Head of caudate nucleus (tissue), 42 donors: ENCODE measurements around the gene BCKDHB.
"Not testable (repeated sequence)": the region's sequence is repeated elsewhere in the genome, so short reads cannot be mapped to it uniquely, and the experiment has no call there.

Source experiments
- DNase-seq, 42 donors: peaks; one replicate each; pipeline versions ENCODE4 v3.0.0 to v3.0.0-alpha.2; 2020 to 2021; ENCODE audit warnings: mixed read lengths in 7 of 42
- intact Hi-C: fragments of 100-400 bp; cut with DNase I; formaldehyde crosslinking; loops from one replicate; pipeline ENCODE4 v1.15.0; 2022

BCKDHB gene

DNA sequence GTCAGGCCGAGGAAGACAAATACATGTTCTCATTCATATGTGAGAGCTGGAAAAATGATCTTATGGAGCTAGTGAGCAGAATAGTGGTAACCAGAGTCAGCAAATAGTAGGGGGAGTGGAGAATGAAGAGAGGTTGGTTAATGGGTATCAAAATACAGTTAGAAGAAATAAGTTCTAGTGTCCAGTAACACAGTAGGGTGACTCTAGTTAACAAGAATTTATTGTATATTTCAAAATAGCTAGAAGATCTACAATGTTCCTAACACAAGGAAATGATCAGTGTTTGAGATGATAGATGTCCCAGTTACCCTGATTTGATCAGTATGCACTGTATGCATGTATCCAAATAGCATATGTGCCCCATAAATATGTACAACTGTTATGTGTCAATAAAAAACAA is 128.4 kb downstream of the BCKDHB start:
- no peak for DNase-seq

DNA sequence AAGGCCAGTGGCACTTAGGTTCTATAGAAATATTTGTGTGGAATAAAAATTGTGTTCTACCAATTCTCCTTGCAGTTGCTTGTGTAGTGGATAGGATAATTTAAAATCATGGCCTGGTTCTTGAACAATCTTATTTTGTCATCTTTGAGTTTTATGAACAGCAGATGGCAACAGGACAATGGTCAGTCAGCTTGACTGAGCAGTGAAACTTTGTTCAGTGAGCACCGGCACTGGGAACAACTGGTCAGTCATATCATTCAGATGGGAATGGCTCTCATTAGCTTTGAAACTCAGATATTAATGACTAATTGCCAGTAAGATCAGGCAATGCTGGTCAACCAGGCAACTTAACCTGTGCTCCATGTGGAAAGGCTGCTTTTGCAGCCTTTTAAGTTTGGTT is 129.2 kb downstream of the BCKDHB start:
- peak in 1 of 42 donors; percentile 23 for DNase-seq
- intact Hi-C loops = no loop called here

More for the DNA sequence above, 128.4 kb downstream of the BCKDHB start:
- intact Hi-C loops = no loop called here

DNA sequence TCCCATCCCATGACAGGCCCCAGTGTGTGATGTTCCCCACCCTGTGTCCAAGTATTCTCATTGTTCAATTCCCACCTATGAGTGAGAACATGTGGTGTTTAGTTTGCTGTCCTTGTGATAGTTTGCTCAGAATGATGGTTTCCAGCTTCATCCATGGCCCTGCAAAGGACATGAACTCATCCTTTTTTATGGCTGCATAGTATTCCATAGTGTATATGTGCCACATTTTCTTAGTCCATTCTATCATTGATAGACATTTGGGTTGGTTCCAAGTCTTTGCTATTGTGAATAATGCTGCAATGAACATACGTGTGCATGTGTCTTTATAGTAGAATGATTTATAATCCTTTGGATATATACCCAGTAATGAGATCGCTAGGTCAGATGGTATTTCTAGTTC is 132.3 kb downstream of the BCKDHB start:
- intact Hi-C loops, DNase-seq: not testable (repeated sequence)

DNA sequence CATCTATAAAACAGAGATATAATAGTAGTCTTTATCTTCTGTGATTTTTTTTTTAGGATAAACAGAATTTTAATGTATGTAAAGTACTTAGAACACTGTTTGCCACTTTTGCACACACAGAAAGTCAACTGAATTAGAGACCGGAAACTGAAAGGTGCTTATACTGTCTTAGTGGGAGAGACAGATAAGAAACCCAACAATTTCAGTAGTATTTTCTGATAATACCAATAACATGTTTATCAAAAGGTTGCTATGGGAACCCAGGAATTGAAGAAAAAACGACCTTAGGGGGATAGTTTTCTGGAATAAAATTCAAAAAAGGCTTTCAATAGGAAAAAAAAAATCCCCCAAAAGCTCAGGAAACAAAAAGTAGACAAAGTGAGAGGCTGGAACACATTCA is 138.6 kb downstream of the BCKDHB start:
- intact Hi-C loops = no loop called here
- no peak for DNase-seq

DNA sequence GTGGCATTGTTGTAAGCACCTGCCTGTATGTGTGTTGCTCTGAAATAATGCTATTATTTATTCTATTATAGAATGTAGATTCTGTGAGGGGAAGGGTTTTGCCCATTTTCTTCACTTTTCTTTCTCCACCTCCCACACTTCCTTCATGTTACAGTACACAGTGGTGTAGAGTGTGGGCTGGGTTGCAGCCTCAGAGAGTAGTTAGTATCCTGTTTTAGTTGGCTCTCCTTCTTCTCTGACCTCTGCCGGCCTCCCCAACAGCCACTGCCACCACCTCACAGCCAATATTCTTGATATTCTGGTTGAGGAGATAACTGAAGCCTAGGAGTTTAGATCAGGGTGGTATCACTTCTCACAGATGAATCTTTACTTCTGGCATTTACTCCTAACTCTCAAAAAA is 143.4 kb downstream of the BCKDHB start:
- no peak for DNase-seq
- intact Hi-C loops = no loop called here

DNA sequence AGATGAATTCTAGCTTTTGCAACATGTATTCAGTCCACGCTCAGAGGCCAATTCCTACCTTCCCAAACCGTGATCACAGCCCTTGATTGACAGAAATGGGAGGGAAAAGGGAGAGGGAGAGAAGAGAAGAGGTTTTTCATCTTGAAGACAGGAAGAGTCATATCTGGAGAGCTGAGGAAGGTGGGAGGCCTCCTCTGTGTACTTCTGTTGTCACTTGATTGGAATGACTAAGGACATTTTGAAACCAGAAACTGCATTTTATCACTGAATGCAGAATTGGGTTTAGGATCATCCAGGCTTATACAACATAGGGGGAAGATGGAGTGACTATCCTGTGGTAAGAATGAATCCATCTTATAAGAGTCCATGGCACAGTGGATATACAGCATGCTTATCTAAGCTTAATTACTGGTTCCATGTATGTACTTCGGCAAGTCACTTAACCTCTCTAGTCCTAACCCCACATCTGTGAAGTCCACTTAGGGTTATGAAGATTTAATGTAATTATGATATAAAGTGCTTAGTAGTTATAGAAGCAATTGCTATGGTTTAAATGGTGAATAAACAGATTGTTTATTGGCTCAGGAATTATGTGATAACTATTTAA is 144.0 kb downstream of the BCKDHB start:
- intact Hi-C loops = no loop called here
- no peak for DNase-seq

DNA sequence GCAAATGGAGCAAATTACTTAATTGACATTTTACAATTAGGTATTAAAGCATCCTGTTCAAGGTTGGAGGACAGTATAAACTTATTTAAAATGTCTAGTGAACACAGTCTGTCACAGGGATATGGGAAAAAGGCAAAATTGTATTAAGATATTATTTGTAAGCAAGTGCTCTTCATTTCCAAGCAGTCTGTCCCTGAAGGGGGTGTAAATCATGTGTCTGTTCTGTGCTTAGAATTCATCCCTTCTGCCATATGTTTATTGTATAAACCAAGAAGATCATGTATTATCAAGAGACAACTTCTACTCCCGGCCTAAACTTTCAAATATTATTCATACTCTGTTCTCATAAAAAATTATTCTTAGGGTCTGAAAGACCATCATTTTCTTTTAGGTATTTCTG is 144.8 kb downstream of the BCKDHB start:
- intact Hi-C loops = no loop called here
- no peak for DNase-seq

DNA sequence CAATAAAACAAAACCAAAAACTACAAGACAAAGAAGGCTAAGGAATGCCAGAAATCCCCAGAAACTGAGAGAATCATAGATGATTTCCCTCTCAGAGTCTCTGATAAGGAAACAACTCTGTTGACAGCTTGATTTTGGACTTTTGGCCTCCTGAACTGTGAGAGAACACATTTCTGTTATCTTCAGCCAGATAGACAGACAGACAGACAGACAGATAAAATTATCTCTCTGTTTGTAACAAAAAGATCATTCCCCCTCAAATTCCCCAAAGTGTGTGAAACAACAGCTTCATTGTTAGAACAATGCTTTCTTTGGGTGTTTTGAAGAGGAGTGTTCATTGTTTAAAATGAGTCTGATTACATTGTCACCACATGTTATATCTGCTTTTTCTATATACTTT is 148.2 kb downstream of the BCKDHB start:
- intact Hi-C loops = no loop called here
- DNase-seq = no peak

DNA sequence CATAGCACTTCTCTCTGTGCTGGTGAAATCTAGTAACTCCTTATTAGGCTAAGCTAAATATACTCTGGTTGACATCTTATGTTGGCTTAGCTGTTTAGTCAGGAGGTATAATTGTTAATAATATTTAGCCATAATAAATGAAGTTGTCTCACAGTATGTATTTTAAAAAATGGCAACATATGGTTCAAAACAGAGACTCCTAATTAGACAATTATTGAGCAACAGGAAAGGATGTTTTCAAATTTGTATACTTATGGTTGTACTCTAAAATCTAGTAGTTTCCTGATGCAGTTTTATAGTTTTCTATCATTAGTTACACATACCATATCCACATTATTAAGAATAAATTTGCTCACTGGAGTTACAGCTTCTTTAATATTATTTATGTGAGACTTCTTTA is 150.2 kb downstream of the BCKDHB start:
- intact Hi-C loops = no loop called here
- no peak for DNase-seq

DNA sequence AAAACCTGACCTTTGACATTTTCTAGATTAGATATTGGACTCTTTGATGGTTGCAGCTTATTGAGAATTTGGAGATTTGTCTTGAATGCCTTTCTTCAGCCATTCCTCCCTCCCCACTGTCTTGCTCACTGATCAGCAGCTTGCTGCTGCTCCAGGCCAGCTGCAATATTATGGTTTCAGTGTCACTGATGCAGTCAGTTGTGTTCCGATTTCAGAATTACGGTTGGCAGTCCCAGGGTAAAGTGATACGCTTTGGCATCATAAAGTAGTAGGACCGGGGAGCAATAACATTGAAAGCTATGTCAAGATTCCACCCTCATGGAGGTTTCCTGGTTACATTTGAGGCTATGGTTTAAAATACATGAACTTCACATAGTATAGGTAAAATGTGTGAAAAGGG is 152.6 kb downstream of the BCKDHB start:
- DNase-seq = no peak
- intact Hi-C loops = no loop called here

DNA sequence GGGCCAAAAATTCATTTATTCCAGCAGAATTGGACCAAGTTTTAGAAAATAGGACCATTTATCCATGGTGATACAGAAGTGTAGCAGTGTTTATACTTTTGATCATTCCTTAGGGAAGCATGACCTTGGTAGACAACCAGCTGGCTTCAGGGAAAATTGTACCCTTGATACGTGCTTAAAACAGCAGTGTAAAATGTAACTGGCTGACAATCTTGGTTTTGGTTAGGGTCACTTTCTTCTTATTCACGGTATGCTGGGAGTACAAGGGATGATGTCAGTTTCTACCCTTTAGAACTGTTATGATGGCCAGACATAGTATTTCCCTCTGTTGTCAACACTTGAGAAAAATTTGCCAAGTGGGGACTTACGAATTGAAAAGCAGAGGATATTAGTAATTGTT is 157.1 kb downstream of the BCKDHB start:
- no peak for DNase-seq
- intact Hi-C loops = no loop called here

DNA sequence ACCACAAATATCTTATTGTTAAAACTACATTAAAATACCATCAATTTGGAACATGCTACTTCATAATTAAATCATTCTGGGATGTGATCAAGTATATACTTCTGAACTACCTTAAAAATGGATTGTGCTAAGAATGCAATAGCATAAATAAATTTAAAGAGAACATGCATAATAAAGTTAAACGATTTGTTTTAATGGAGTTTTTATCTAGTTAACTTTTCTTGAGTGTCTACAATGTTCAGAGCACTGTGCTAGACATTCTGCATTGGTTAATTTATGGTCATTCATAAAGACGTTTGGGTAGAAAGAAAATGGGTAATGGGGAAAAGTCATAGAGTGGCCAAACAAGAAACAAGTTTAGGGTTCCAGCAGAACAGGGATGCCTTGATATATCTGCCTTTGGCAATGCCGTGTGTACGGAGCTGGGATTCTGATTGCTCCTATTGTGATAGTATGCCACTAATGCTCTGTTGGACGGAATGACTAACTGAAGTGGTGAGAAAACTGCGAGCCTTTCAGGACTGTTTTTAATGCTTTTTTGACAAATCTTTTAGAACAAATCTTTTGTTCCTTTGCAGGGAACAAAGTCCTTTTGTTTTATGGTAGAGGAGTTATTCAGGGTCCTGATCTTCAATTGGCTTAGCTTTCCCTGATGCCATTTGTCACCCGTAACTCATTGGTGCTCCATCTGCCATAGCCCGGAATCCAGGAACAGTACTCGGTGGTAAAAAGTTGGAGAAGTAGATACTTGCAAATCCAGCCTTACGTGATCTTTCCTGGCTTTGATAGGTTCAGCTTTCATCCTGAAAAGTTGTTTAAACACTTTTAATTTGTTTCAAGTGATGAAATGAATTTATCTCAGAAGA is 162.6 kb downstream of the BCKDHB start:
- peak in 4 of 42 donors; percentile 2 to 19 (median 12) for DNase-seq
- intact Hi-C loops = no loop called here

DNA sequence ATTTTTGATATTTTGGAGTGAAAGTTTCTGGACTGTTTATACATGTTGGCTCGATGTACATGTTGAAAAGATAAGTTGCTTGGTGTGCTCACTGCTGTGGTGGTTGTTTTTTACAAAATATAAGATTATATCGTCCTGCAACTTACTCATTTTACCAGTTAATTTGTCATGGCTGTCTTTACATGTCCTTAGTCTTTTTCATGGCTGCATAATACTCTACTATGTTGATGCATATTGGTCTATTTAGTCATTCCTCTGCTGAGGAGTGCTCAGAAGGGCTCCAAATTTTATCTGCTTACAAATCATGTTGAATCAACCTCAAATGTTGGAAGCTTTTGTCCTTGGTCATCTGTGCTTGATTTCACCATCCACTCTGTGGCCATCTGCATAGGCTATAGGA is 164.6 kb downstream of the BCKDHB start:
- DNase-seq = no peak
- intact Hi-C loops = no loop called here

DNA sequence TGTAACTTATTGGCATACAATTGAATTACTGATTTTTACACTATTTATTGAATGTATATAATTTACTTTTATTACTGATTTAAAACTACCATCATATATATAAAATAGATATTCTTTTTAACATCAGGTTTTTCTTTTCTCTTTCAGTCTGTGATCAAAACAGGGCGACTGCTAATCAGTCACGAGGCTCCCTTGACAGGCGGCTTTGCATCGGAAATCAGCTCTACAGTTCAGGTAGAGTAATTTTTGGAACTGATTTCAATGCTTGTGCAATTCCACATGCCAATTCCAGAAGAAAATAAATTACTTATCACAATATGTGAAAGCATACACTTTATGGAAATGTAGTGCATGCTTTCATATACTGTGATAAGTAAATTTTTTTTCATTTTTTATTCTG is 166.5 kb downstream of the BCKDHB start:
- intact Hi-C loops = no loop called here
- no peak for DNase-seq

DNA sequence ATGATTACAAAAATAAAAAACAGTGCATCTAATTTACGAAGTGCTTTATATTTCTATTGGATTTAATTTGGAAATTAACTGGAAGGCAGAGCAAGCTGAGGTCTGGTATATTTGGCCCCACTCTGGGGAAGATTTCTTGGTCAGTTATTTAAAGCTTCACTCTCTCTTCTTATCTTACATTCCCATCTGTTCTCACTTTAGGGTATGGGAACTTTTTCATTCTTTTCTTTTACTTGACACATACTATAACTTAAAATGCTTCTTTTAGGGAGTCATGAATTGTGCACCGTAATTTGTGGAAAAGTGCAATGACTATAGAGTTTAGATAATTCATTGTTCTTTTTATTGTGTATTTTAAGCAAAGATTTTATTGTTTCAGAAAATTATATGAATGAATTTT is 170.4 kb downstream of the BCKDHB start:
- intact Hi-C loops = no loop called here
- no peak for DNase-seq

DNA sequence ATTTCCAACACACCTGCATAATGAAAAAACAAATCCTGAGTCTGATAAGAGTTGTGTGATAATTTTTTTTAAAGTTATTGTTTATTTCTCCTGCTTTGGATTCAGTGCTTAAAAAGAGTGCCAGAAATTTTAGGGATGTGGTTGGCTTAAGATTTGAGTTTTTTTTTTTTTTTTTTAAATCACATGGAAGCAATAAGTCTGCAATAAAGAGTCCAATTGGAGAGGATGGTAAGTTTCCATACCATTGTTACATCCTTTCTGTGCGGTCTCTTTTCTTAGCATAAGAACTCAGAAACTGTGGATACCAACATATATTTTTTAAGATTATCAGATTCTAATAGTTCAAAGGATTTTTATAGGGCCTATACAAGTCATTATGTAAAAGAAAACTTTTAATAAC is 171.0 kb downstream of the BCKDHB start:
- DNase-seq = no peak
- intact Hi-C loops = no loop called here

DNA sequence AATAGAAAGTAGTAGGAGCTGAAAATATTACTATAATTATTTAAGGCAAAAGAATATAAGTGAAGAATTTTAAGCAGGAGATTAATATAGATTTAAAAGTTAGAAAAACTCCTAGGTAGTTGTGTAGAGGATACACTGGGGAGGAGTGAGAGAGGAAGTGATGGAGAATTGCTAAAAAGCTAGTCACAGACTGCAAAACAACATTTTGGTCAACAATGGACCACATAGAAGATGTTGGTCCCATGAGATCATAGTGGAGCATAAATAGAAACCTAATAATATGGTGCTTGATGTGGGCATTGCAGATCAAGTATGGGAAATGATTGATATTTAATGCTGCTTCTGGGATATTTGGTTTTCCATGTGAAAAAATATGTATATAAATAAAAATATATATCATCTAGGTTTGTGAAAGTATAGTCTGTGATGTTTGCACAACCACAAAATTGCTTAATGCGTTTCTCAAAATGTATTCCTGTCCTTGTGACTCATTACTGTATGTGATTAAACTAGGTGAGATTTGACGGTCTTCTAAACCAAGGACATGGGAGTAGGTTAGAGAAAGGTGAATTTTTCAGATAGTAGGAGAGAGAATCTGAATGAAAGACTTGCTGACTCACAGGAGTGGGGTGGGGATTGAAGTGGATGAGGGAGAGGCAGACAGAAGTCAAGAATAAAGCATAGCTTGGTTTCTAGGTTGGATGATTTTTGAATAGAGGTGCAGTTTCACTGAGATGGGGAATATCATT is 174.0 kb downstream of the BCKDHB start:
- DNase-seq = peak in 17 of 42 donors; percentile 4 to 70 (median 33)
- intact Hi-C loops = no loop called here

DNA sequence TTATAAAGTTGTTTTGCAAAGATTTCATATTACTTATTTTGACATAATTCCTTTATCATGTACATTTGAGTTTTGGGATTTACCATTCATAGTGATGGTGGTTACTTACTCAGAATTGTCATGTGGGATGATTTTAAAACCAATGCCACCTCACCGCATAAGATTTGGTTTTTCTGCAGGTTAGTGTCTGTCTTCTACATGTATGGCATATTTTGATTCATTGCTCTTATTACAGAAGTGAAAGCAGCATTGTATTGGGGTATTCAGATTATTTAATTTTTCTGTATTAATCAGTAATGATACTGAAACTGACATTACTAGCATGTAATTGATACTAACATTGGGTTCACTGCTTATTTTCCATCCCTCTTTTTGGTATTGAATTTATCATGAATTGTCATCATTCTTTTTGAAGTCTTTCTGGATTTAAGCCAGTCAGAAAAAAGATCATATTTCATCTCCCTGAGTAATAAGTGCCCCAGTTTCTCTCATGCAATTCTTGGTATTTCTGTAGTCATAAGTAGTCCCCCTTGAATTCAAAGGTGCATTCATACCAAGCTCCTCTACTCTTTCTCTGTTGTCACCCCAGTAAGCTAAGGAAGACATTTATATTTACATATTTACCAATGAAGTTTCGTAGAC is 176.6 kb downstream of the BCKDHB start:
- no peak for DNase-seq
- intact Hi-C loops = no loop called here

DNA sequence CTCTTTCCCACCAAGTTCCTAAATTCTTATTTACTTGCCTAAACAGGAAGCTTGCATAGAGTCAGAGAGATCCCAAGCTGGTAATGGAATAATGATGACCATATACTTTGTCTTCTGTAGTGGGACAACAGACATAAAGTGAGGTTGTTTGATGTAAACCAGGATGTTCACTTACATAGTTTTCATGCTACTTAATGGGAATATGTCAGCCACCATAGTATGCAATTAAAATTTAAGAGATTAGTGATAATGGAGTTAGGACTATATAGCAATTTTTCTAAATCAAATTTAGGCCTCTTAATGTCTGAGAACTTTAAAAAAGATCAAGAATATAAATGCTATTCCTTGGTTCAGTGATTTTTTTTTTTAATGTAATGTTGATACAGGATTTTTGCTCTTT is 180.6 kb downstream of the BCKDHB start:
- intact Hi-C loops = no loop called here
- DNase-seq = no peak

DNA sequence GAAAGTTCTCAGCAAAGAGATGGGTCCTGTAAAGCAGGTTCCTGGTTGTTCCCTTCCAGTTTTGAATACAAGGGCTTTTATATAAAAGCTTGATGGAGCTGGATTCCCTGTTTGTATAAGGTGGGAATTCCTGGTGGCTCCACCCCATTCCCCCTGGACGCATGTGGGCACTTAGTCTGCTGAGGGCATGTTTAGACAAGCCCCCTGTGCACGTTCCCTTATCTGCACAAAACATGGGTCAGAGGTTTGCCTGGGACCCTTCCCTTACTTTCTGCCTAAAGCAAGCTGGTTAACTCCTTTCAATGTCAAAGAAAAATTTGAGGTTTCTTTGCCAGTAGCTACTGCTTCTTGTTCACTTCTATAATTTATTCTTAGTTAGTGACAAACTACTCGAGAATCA is 181.1 kb downstream of the BCKDHB start:
- intact Hi-C loops = no loop called here
- DNase-seq = no peak
